ENCODE measurements around the gene PTGR3.

PTGR3 gene

DNA sequence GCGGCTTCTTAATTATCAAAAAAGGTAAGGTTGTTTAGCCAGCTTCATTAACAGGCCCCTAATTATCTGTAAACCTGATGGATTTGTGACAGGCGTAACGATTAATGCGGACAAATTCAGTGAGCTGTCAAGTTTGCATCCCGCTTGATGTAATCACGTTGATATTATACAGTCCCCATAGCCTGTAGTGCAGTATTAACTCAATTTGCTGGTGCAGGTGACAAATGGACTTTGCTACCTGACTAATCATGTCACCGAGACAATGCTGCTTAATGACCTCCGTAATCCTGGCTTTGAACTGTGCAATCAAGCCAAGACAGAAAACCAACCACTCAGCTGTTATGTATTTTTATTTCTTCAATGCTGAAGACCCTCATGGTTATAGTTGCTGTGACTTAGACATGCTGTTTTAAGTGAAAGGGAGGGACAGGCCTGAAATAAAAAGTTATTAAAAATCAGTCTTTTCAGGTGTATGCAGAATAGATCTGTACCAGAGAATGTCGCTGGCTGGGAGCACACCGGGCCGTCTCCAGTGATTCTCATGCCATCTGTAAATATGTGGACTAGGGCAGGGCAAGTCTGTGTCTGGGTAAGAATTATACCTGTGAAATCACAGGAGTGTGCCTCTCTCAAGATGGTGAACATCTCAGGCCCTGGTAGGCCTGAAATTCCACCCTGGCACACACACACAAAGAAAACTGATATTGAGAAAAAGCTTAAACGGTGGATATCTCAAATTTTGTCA, 6.0 kb upstream of the PTGR3 start:
- no peak for DNase-seq

DNA sequence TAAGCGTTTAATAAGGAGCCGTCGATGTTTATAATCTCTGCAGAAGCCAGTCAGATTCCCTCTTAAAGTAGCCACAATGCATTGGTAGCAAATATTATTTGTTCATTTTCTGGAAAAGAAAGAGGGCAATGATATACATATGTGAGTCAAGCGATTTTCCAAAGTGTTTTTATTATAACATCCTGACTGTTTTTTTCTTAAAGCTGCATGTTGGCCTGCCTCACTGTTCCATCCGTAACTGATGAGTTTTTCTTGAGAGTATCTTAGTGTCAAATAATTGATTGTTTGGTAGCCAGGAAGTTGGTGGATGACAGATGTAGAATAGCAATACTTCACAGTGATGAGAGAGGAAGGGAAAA, 5.4 kb upstream of the PTGR3 start:
- no peak for DNase-seq

DNA sequence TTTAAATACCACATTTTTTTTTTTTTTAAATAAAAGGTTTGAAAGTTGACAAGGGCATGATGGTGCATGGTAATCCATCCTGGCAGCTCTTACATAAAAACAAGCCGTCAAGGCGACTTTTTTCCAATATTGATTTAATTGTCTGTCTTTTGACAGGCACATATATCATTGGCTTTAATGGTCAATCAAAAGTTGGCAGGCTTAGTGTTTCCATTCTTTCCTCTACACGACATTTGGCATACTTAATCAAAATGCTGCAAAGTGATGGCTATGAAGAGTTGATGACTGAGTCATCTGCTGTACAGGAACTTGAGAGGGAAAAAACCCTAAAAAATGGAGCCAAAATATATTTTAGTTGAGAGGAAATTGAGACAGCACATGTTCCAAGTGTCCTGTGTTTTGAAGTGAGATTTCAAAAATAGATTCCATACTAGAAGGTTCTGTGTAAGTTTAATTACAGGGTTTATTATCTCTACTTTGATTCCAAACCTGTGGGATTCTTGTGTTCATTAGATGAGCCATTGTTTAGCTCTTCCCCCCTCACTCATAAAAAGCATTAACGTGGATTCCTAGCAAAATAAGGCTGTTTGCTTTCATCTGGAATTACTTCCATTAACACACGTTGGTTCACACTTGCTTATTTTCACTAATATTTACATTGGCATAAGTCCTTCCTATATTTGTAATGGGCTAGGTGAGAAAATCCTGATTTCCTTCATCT, 4.8 kb upstream of the PTGR3 start:
- peak; percentile 85 for DNase-seq

DNA sequence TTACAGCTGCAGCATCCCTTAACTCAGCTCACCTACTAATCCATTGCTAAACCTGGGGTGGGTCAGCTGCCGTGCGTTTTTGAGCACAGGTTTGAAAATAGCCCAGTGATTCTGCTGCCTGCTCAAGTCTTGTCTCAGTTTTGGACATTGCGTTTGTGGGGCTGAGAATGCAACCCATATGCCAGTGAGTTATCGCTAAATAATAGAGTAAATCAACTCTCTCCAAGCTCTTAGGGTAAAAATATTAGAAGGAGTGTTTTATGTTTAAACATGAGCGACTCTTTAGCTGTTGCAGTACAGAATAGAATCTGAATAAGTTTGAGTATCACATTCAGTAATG, 3.8 kb upstream of the PTGR3 start:
- no peak for DNase-seq

DNA sequence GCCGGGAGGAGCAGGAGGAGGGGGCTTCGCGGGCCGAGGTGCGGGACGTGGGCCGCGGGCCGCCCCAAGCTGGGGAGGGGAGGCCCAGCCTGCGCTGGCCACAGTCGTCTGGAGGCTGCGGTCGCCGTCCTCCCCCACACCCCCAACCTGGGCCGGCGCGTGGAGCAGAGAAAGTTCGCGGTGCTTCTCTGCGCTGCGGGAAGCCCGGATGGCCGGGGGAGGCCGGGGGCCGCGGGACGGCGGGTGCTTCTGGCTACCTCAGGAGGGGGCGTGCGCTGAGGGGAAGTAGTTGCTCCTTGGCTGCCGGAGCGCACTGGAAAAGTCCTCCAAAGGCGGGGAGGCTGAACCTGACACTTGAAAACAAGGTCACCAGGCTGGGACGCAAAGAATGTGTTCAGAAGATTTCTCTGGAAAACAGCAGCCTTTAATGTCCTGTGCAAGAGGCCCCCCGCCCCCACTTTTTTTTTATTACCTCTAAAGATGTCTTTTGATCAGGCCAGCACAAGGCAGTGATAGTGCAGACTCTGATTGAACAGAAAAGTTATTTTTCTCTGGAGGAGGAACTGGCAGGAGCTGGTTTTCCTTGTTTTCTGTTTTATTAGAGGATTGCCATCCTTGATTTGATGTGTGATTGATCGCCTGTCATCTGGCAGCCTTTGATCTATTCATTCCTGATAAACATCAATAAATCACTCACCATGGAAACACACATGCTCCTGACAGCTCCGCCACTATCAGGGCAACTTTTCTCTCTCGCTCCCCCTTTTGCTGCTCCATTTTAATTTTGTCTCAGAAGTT, 3.2 kb upstream of the PTGR3 start:
- DNase-seq, result no peak

DNA sequence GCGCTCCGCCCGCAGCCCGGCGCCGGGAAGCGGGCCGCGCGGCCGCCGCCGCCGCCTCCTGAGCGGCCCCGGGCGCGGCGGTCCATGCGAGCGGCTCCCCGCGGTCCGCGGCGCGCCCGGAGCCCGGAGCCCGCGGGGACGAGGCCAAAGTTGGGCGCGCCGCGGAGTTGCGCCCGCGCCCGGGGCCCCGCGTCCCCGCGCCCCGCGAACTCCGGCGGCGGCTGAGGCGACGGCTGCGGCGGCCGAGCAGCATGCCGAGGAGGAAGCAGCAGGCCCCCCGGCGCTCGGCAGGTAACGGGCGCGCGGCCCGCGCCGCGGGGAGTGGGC, 2.6 kb upstream of the PTGR3 start:
- DNase-seq, result no peak

DNA sequence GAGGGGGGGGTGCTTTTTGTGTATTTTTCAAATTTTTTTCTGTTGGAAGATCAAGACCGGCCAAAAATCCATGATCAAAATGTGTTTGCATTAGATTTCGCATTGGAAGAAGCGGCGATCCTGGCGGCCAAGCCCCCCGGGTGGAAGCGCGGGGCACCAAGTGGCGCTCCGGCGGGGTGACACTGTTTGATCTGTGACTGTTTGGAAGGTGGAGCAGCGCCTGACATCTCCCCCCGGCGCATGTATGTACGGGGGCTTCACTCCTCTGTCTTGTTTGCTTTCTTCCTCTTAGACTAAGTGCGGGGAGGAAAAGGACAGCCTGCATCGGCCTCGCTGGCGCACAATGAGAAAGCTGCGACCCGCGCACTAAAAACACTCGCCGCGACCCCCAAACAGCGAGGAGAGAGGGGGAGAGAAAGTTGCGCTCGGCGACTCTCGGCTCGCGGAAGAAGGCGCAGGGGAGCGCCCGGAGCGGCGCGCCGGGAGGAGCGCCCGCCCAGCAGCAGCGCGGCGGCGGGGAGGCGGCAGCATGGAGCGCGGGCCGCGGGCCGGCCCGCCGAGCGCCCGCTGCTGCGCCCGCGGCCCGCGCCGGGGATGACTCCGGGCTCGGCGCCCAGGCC, 2.2 kb upstream of the PTGR3 start:
- no peak for DNase-seq

DNA sequence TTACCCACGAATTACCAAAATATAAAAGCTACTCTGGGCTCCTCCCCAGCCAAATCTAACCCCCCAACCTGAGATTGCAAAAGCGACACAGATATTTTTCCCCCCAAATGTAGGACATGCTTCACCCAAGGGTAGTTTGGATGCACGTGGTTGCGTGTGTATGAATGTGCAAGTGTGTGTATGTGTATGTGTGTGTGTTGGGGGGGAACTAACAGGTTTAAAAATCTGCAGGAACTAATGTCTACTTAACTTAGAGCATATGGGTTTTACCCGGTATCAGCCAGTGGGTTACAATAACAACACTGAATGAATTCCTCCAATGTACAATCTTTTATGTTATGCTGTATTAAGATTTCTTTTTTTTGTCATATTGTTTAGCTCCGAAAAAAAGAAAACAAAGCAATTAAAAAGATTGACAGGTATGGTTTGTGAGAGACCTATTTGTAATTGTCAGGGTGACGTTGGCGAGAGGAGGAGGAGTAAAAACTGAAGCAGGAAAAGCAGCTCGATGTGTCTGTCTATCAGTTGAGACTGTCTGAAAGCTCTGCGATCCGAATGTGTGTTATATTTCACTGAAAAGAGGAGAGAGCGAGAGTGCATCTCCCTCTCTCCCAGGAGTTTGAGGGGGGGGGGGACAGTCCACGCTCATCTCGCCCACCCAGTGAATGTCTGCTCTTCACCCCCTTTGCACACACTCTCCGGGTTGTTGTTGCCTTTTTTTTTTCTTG, 1.5 kb upstream of the PTGR3 start, which contains the start of gene TSHZ1:
TSHZ1 (plus strand) TSS at position 524 of the 728 bp plus-strand sequence. CDS start 1,080 bp downstream, outside the sequence.
- peak; percentile 85 for DNase-seq

DNA sequence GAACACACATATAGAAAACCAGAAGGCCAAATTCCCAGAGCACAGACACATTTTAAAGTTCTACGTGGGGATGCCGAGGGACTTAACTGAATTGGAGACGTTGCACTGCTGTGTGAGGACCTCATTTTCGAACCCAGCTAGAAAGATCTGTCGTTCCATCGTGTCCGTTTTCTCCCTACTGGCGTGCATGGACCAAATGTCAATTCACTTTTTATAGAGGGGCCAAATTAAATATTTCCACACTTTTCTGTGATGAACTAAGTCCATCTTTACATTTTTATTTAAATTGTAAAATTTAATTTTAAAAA, 966 bp upstream of the PTGR3 start:
- DNase-seq, result no peak

DNA sequence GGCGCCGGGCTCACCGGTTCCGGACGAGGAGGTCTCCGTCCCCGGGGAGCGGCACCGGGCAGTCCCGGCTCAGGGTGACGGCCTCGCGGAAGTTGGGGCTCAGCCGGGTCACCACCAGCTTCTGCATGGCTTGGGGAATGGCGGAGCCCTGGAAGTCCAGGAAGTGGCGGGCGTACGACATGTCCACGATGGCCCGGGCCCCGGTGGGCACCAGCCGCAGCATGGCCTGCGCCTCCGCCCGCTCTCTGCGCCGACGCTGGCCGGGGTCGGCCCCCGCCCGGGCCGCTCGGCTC, 157 bp downstream of the PTGR3 start:
- no peak for DNase-seq

DNA sequence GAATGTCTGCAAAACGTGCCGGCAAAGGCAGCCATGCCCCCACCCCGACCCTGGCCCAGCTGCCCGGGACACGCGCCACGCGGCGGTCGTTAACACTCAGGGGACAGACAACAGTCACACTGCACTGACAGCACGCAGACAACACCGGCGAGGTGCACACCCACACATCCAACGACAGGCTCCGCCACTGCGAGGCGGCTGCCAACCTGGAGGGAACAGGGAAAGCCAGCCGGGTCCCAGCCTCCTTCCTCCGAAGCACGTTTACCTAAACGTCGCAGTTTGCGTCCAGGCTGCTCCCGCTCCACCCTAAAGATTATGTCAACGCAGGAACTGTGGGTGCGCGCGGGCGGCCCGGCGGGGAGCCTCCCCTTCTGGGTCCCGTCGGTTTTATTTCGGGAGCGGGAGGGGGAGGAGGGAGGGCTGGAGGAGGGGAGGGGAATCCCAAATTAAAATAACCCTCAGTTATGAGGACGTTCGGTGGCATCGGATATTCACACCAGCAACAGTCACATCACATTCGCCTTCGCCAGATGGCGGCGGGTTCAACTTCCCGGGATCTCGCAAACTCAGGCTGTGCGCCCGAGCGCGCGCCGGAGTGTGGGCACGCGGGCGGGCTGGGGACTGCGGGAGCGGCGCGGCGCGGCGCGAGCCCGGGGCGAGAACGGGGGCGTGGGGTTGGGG, 644 bp downstream of the PTGR3 start:
- peak; percentile 52 for DNase-seq

DNA sequence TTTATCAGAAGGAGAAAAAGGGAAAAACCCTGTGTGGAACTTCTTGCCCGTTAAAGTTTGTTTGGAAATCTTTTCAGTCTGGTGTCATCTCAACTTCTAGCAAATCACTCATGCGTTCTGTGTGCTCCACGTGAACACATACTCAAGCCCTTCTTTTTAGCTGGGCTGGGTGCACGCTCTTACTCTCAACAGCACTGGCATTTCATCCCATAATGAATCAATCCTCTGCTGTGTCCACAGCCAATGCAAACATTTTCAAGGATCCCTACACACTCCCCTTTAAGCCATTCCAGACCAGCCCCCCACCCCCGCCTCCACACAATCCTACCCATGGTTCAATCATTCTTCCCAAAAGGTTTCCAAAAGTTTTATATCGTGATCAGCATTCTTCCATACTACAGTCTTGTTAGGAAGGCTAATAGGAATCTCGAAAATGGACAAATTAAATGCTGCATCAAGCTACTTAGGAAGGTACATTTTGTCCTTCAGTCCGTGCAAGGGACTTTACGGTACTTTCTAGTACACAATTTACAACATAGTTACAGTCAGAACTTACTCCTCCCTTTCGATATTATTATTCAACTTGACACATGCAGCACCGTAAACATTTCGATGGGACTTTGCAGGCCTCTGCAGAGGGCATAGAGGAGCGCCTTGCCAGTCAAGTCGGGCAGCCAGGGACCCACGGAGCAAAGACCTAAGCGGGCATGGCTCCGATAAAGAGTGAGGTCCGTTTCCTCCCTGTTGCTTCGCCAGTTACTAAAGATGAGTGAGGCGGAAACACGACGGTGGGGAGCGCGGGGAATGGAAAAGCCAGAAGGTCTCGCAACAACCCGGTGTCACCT, 1.4 kb downstream of the PTGR3 start:
- DNase-seq, result peak; percentile 48

DNA sequence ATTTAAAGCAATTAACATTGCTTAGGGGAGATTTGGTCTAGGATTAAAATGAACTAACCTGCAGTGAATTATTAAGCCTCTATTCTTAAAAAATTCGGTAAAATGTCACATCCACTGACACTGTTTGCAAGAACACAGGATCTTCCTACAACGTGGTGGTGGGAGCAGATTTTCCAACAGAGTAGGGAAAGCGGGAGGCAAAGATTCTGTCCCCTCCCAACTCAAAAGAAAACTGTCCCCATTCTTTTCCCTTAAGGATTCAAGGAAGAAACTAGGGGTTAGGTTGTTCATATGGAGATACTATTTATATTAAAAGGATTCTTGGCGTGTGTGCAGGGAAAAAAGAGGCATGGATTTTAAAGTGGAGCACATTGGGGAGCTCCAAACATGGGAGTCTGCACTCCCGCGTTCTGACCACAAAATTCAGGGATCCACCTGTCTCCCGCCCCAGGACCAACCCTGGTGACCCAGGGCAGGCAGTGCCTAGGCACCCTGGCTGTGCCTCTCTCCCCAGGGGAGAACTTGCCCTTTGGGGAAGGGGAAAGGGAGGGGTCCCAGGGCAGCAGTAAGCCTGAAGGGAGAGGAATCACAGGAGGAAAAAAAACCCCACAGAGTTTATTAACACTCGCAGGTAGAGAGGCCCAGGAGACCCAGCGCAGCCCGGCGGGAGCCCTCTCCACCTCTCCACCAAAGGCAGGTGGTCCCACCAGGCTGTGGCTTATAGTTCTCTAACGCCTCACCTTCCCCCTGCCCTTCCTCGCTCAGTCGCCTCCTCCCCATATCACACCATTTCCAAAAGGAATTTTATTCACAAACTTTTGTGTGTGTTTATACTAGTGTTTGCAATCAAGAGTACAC, 2.3 kb downstream of the PTGR3 start:
- no peak for DNase-seq

DNA sequence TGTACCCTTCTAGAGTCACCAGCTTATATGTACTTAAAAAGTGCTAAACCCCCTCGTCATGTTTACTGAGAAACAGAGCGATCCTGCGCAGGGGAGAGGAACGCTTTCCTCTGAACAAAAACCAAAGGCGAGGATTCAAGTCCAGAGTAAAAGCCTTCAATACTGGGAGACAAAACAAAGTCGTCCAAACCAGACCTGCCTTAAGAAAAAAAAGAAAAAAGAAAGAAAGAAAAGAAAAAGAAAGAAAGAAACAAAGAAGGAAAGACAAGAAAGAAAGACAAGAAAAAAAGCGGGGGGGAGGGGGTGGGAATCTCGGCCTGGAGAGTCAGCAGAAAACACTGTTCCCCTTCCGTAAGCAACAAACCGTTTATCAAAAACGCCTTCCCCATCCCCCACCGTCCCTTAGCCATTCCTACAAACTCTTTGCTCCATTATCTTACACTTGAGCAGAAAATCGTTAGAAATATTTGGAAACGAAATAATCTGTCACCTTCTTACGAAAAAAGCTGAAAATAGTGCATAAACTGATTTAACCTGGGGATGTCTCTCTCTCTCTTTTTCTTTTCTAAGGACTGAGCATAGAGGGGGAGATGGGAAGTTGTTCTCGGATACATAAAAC, 3.3 kb downstream of the PTGR3 start:
- no peak for DNase-seq

DNA sequence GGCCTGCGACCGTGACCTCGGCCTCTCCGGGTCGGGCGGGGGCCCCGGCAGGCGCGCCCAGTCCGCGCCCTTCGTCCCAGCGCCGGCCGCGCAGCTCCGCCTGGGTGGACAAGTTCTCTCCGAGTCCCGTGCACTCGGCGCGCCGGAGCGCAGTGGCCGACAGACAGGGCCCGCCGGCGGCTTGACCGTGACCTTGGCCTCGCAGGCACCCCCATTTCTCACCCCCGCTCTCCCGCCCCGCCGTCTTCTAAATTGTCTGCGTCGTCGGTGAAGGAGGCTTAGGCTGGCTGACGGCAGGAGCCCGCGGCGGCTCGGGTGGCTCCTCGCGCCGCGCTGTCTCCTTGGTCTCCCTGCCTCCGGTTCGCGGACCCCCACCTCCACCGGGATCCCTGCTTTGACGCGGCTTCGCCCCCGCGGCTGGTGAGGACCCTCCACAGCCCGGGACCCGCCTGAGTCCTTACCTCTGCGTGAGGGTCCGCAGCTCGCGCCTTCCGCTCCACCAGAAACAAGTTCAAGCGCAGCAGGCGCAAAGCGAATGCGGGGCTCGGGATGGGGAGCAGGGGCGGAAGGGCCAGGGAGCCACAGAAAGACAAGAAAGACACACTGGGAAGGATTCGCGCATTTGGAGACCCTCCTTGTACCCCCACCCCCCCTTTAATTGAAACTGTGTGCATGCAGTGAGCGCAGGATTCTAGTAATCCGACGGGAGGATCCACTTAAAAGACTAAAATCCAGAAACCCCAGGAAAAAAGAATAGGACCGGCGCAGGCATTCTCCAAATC, 4.0 kb downstream of the PTGR3 start:
- no peak for DNase-seq

DNA sequence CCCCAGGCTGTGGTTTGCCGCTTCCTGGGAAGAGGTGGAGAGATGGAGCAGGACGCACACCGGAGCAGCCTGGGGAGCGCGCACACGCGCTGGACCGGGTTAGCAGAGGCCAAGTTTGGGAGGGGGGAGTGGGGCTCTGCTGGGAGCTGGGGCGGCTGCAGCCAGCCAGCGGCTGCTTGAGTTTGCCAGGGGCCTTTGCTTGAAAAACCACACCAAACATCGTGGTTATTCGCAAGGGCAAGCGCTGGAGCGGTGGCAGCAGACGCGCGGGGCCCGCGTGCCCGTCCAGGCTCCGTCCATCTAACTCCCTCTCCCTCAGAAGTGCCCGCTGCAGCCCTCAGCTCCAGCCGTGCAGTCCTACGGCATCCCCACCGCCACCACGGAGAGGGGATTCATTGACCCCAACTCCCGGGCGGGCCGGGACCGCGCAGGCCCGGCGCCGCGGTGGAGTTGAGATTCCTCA, 4.6 kb downstream of the PTGR3 start:
- DNase-seq, result no peak

DNA sequence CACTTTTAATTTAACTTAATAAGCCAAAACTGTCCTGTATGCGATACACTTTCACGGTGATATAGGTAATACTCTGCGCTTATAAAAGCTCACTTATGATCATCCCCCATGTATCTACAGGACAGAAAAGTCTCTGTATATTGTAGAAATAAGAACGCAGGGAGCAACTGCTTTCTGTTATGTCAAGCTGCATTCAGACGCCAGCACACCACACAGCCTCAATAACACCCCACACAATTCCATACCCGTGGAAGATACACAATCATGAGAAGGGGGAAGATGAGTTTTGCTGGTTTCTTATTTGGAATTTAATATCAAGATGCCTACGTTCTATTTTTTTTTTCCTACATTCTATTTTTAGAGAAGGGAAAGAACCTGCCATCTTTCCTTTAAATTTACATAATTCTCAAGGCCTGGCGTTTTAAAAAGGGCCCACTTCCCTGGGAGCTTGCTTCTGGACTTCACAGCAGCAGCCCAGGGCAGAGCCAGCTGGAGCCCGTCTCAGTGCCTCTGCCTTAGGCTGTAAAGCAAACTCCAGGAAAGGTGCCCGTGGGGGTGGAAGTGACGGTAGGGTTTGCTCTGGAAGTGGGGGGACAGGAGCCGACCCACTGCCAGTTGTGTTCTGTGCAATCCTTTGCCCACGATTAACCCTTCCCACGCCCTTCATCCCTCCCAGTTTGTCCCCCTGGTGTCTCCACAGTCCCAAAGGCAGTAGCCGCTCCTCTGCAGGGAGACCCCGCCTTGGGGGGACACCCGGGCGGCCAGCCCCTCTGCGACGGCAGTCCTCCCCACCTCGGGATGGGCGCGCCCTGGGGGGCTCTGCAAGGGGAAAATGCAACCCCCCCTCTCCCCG, 5.3 kb downstream of the PTGR3 start:
- DNase-seq, result no peak

Measured in fibroblast of skin of abdomen (primary cell).